Esophagus muscularis mucosa (tissue), 4 donors: ENCODE results near the gene LASP1. TPM values are rescaled to one million over a fixed set of nuclear protein-coding genes. Genes with fewer than 3 reads are reported as not detected.

ENCODE experiments used
- DNase-seq: peaks from one replicate; pipeline ENCODE4 v3.0.0-alpha.2; 2017; ENCODE audit errors: extremely low spot score
- H3K27ac ChIP-seq, 4 donors: fragments of 200-600 bp; sonication (generic); replicated peaks in 1 of 4; 1 replicate in 3 of 4; 2 replicates in 1 of 4; pipeline ENCODE4 v1.5.1; 2016 to 2019; ENCODE audit warnings: mild to moderate bottlenecking in 1 of 4
- H3K27me3 ChIP-seq, 4 donors: fragments of 200-600 bp; sonication (generic); one replicate each; pipeline versions ENCODE4 v1.5.1 to v1.6.0; 2016 to 2019
- H3K36me3 ChIP-seq, 4 donors: fragments of 200-600 bp; sonication (generic); one replicate each; pipeline ENCODE4 v1.5.1; 2016 to 2019
- H3K4me1 ChIP-seq, 4 donors: fragments of 200-600 bp; sonication (generic); one replicate each; pipeline ENCODE4 v1.5.1; 2016 to 2019
- H3K4me3 ChIP-seq, 4 donors: fragments of 200-600 bp; sonication (generic); 1 replicate in 2 of 4; 2 replicates in 2 of 4; pipeline ENCODE4 v1.5.1; 2016 to 2019; ENCODE audit warnings: mild to moderate bottlenecking in 4 of 4, moderate library complexity in 1 of 4
- H3K9me3 ChIP-seq, 4 donors: fragments of 200-600 bp; sonication (generic); 1 replicate in 3 of 4; 2 replicates in 1 of 4; pipeline ENCODE4 v1.5.1; 2016 to 2019
- EP300 ChIP-seq: sonication (generic); formaldehyde crosslinking; IDR thresholded peaks from one replicate; pipeline ENCODE4 v1.6.1; 2017; ENCODE audit warnings: antibody characterized with exemption
- POLR2A ChIP-seq: fragments of 450-650 bp; IDR thresholded peaks from one replicate; pipeline ENCODE4 v1.6.1; 2017; ENCODE audit warnings: antibody characterized with exemption, moderate library complexity, mild to moderate bottlenecking, low read depth
- POLR2AphosphoS5 ChIP-seq, 2 donors: sonication (generic); formaldehyde crosslinking; IDR thresholded peaks; one replicate each; pipeline ENCODE4 v1.6.1; 2017; ENCODE audit warnings: antibody characterized with exemption in 2 of 2
- WGBS: methylation state at CpG from one replicate; pipeline ENCODE4 v1.1.5; 2018; 5-methylcytosine and 5-hydroxymethylcytosine counted together
- intact Hi-C: fragments of 100-400 bp; cut with DNase I; formaldehyde crosslinking; loops from one replicate; pipeline ENCODE4 v1.15.1; 2023
- total RNA-seq, 4 donors: library from RNA; depleted of rRNA; stranded (reverse); fragments of >200 nt; gene quantifications; one replicate each; pipeline versions ENCODE4 v1.1.0 to v1.2.1, GENCODE V29; 2016
- TF ChIP-seq, protein P1 (sequence below), 3 experiments: fragments of 200-600 bp in 2 of 3; fragments of 450-650 bp in 1 of 3; sonication (generic) in 2 of 3; IDR thresholded peaks; one replicate each; pipeline ENCODE4 v1.5.1; 2017 to 2019; ENCODE audit warnings: antibody characterized with exemption in 3 of 3, mild to moderate bottlenecking in 2 of 3, moderate library complexity in 1 of 3

LASP1 gene
- total RNA-seq, 4 donors from 2014 or later = 46.9 to 102 (median 74.7) TPM

- intact Hi-C loops = loop anchor here (5.0 kb wide), 1 partner anchor 287 kb away; the partner anchor contains the start of gene PLXDC1
- Histone ChIP-seq H3K27me3 (no peaks in the 10 kb centered on the region), H3K27ac (no peak overlapping the region), H3K36me3 (no peaks in the 10 kb centered on the region), H3K4me3 (no peak overlapping the region), H3K4me1 (peaks cover 11 to 20% (median 13%) of the 10 kb centered on the region in 4 donors), H3K9me3 (no peaks in the 10 kb centered on the region)
- TF ChIP-seq EP300 = no peak
- TF ChIP-seq POLR2A = no peak
- TF ChIP-seq, protein P1, sequence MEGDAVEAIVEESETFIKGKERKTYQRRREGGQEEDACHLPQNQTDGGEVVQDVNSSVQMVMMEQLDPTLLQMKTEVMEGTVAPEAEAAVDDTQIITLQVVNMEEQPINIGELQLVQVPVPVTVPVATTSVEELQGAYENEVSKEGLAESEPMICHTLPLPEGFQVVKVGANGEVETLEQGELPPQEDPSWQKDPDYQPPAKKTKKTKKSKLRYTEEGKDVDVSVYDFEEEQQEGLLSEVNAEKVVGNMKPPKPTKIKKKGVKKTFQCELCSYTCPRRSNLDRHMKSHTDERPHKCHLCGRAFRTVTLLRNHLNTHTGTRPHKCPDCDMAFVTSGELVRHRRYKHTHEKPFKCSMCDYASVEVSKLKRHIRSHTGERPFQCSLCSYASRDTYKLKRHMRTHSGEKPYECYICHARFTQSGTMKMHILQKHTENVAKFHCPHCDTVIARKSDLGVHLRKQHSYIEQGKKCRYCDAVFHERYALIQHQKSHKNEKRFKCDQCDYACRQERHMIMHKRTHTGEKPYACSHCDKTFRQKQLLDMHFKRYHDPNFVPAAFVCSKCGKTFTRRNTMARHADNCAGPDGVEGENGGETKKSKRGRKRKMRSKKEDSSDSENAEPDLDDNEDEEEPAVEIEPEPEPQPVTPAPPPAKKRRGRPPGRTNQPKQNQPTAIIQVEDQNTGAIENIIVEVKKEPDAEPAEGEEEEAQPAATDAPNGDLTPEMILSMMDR (IDR thresholded peaks at IDR 0.05) = no peak
- TF ChIP-seq POLR2AphosphoS5 (IDR thresholded peaks at IDR 0.05) = no peak
- DNase-seq = no peak
- WGBS = 62% methylated on average over 11 of the region's 11 CpGs
Observed at GRCh38 chr17:38864636-38865398, 5.0 kb upstream of the LASP1 start.

GRCh38 chr17:38867179-38867967 lies 2.5 kb upstream of the LASP1 start:
- 37% methylated on average over 29 of the region's 31 CpGs for WGBS
- DNase-seq = no peak
- H3K36me3 ChIP-seq = no peaks in the 10 kb centered on the region
- peaks cover 20 to 35% (median 29%) of the 10 kb centered on the region in 4 donors for H3K4me1 ChIP-seq
- TF ChIP-seq, protein P1 (IDR thresholded peaks at IDR 0.05) = peak in 2 of 3 experiments; percentile 13 to 50
- TF ChIP-seq EP300 = no peak
- H3K4me3 ChIP-seq = peak overlapping the region; percentile 80 to 98 (median 93)
- no peaks in the 10 kb centered on the region for H3K27me3 ChIP-seq
- H3K9me3 ChIP-seq = no peaks in the 10 kb centered on the region
- peak overlapping the region; percentile 95 to 98 (median 97) for H3K27ac ChIP-seq
- intact Hi-C loops = loop anchor here (5.0 kb wide), 1 partner anchor 285 kb away; the partner anchor contains the start of gene PLXDC1

- peaks cover 28 to 43% (median 37%) of the 10 kb centered on the region in 4 donors for H3K4me1 ChIP-seq
- TF ChIP-seq EP300 (no peak), POLR2AphosphoS5 (IDR thresholded peaks at IDR 0.05) (peak; percentile 37 to 53), POLR2A (no peak)
- TF ChIP-seq, protein P1 (IDR thresholded peaks at IDR 0.05) = no peak
- 24% methylated on average over 25 of the region's 25 CpGs for WGBS
- peak overlapping the region; percentile 80 to 98 (median 93) for H3K4me3 ChIP-seq
- H3K36me3 ChIP-seq = no peaks in the 10 kb centered on the region
- H3K9me3 ChIP-seq = no peaks in the 10 kb centered on the region
- intact Hi-C loops = loop anchor here (5.0 kb wide), 1 partner anchor 284 kb away; the partner anchor contains the start of gene PLXDC1
- H3K27me3 ChIP-seq = no peaks in the 10 kb centered on the region
- no peak for DNase-seq
- peak overlapping the region; percentile 95 to 98 (median 97) for H3K27ac ChIP-seq
Observed at GRCh38 chr17:38867968-38868816, 1.7 kb upstream of the LASP1 start.

- peak overlapping the region; percentile 80 to 98 (median 93) for H3K4me3 ChIP-seq
- H3K9me3 ChIP-seq = no peaks in the 10 kb centered on the region
- intact Hi-C loops = loop anchor here (5.0 kb wide), 1 partner anchor 283 kb away; the partner anchor contains the start of gene PLXDC1
- peak; percentile 99 for DNase-seq
- H3K27me3 ChIP-seq = no peaks in the 10 kb centered on the region
- H3K36me3 ChIP-seq = no peaks in the 10 kb centered on the region
- H3K27ac ChIP-seq = peak overlapping the region; percentile 95 to 98 (median 97)
- TF ChIP-seq POLR2AphosphoS5 (IDR thresholded peaks at IDR 0.05) = peak; percentile 65 to 66
- TF ChIP-seq, protein P1 (IDR thresholded peaks at IDR 0.05) = peak in 1 of 3 experiments; percentile 15
- no peak for TF ChIP-seq EP300
- no peak for TF ChIP-seq POLR2A
- H3K4me1 ChIP-seq = peaks cover 36 to 51% (median 45%) of the 10 kb centered on the region in 4 donors
- under 1% methylated on average over 25 of the region's 26 CpGs for WGBS
Observed at GRCh38 chr17:38868817-38869525, 887 bp upstream of the LASP1 start.
